HG02642 (cell line): ENCODE measurements around the gene NUDT22.

Source experiments
- ATAC-seq: cut with Tn5 transposase; IDR thresholded peaks from one replicate; pipeline ENCODE4 v1.9.1; 2021; ENCODE audit warnings: mild to moderate bottlenecking; ENCODE audit not compliant: unreplicated experiment, poor library complexity

Gene NUDT22

GRCh38 chr11:64252003-64252872 lies 26.2 kb downstream of the NUDT22 start:
- ATAC-seq: no peak

GRCh38 chr11:64253043-64253442 lies 27.0 kb downstream of the NUDT22 start:
- no peak for ATAC-seq

GRCh38 chr11:64253481-64253880 lies 27.4 kb downstream of the NUDT22 start:
- ATAC-seq: no peak

- ATAC-seq: no peak
Observed at GRCh38 chr11:64254326-64254725, 28.3 kb downstream of the NUDT22 start.

- ATAC-seq: no peak
Observed at GRCh38 chr11:64255135-64256128, 29.4 kb downstream of the NUDT22 start.

- ATAC-seq: no peak
Observed at GRCh38 chr11:64256300-64256699, 30.2 kb downstream of the NUDT22 start.

GRCh38 chr11:64258356-64258755 lies 32.3 kb downstream of the NUDT22 start:
- ATAC-seq: no peak

GRCh38 chr11:64258946-64259532 lies 33.0 kb downstream of the NUDT22 start:
- ATAC-seq: no peak

GRCh38 chr11:64259533-64260067 lies 33.5 kb downstream of the NUDT22 start:
- no peak for ATAC-seq

- ATAC-seq: no peak
Observed at GRCh38 chr11:64260147-64260708, 34.2 kb downstream of the NUDT22 start.

GRCh38 chr11:64261556-64262080 lies 35.5 kb downstream of the NUDT22 start:
- no peak for ATAC-seq

- no peak for ATAC-seq
Observed at GRCh38 chr11:64262271-64263002, 36.4 kb downstream of the NUDT22 start.

GRCh38 chr11:64263021-64263946 lies 37.2 kb downstream of the NUDT22 start:
- no peak for ATAC-seq

- ATAC-seq: no peak
Observed at GRCh38 chr11:64263947-64264317, 37.9 kb downstream of the NUDT22 start.

GRCh38 chr11:64264371-64264852 lies 38.3 kb downstream of the NUDT22 start:
- ATAC-seq: no peak

GRCh38 chr11:64265176-64266160 lies 39.4 kb downstream of the NUDT22 start:
- ATAC-seq: no peak

GRCh38 chr11:64266339-64266738 lies 40.3 kb downstream of the NUDT22 start:
- no peak for ATAC-seq
